ENCODE results near the gene CCDC157. TPM values are rescaled to one million over a fixed set of nuclear protein-coding genes. Genes with fewer than 3 reads are reported as not detected.
A peak's percentile ranks its signal among the peaks of the same experiment; 100 is the strongest.
"Not testable (repeated sequence)": the region's sequence is repeated elsewhere in the genome, so short reads cannot be mapped to it uniquely, and the experiment has no call there.

CCDC157 gene
- total RNA-seq, 1 experiment from 2014 or later, result 1.2 TPM

GRCh38 chr22:30335236-30335635, 21.6 kb upstream of the CCDC157 start:
- H3K4me1 ChIP-seq, result no peaks in the 10 kb centered on the region
- no peak for DNase-seq
- H3K9me3 ChIP-seq (replicated peaks), result no peaks in the 10 kb centered on the region
- no peak overlapping the region for H3K4me3 ChIP-seq
- peaks cover 80% of the 10 kb centered on the region for H3K36me3 ChIP-seq
- H3K27me3 ChIP-seq, result no peaks in the 10 kb centered on the region
- H3K27ac ChIP-seq, result no peak overlapping the region

GRCh38 chr22:30336752-30337460, 19.9 kb upstream of the CCDC157 start:
- peaks cover 74% of the 10 kb centered on the region for H3K36me3 ChIP-seq

GRCh38 chr22:30337461-30337778, 19.4 kb upstream of the CCDC157 start:
- no peak for DNase-seq
- H3K4me1 ChIP-seq, result no peaks in the 10 kb centered on the region
- H3K4me3 ChIP-seq, result no peak overlapping the region
- H3K36me3 ChIP-seq, result peaks cover 74% of the 10 kb centered on the region
- no peaks in the 10 kb centered on the region for H3K9me3 ChIP-seq (replicated peaks)
- no peaks in the 10 kb centered on the region for H3K27me3 ChIP-seq
- no peak overlapping the region for H3K27ac ChIP-seq

More at GRCh38 chr22:30336752-30337460, 19.9 kb upstream of the CCDC157 start:
- no peak overlapping the region for H3K4me3 ChIP-seq
- DNase-seq, result no peak
- H3K27ac ChIP-seq, result no peak overlapping the region
- no peaks in the 10 kb centered on the region for H3K27me3 ChIP-seq
- no peaks in the 10 kb centered on the region for H3K4me1 ChIP-seq
- no peaks in the 10 kb centered on the region for H3K9me3 ChIP-seq (replicated peaks)

GRCh38 chr22:30338341-30338740, 18.5 kb upstream of the CCDC157 start:
- not testable (repeated sequence) for H3K27ac ChIP-seq; DNase-seq; H3K4me1 ChIP-seq; H3K9me3 ChIP-seq (replicated peaks); H3K27me3 ChIP-seq; H3K4me3 ChIP-seq
- H3K36me3 ChIP-seq, result peaks cover 78% of the 10 kb centered on the region

- Histone ChIP-seq H3K9me3 (replicated peaks) (no peaks in the 10 kb centered on the region), H3K27ac (no peak overlapping the region), H3K36me3 (peaks cover 78% of the 10 kb centered on the region), H3K27me3 (no peaks in the 10 kb centered on the region), H3K4me1 (no peaks in the 10 kb centered on the region), H3K4me3 (no peak overlapping the region)
- no peak for DNase-seq
These were observed 18.0 kb upstream of the CCDC157 start for GRCh38 chr22:30338802-30339201.

DNA sequence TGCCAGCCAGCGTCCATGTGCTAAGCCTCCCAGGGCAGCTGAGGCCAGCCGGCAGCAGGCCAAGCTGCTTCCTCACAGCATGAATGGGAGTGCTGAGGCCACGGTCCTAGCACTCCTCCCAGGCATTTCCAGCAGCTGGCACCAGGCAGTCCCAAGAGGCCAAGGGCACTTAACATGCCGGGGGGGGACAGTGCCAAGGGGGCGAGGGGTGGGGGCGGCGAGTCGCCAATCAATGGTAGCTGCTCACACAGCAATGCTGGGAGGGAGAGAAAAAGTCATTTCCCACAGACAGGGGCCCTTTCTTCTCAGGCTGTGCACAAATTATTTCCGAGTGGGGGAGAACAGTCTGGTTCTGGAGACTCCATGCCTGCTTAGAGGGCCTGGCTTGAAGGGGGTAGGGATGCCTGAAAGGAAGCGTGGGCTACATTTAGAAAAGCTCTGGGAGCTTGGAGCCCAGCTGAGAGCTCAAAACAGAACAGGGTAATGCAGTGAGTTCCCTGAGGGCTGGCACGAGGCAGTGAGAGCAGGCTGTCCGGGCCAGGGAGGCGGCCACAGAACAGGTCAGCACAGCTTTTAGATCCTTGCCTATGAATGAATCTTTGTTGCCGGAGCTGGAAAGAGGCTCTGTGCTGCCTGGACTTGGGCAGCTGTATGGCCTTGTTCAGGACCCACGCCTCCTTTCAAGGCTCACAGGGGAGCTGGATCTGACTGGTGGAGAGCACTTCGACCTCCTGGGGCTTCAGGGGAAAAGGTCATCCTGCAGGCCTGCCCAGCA, 15.7 kb upstream of the CCDC157 start:
- Histone ChIP-seq H3K27ac (no peak overlapping the region), H3K4me3 (no peak overlapping the region), H3K4me1 (no peaks in the 10 kb centered on the region), H3K36me3 (peaks cover 78% of the 10 kb centered on the region), H3K9me3 (replicated peaks) (no peaks in the 10 kb centered on the region), H3K27me3 (no peaks in the 10 kb centered on the region)
- DNase-seq, result no peak

DNA sequence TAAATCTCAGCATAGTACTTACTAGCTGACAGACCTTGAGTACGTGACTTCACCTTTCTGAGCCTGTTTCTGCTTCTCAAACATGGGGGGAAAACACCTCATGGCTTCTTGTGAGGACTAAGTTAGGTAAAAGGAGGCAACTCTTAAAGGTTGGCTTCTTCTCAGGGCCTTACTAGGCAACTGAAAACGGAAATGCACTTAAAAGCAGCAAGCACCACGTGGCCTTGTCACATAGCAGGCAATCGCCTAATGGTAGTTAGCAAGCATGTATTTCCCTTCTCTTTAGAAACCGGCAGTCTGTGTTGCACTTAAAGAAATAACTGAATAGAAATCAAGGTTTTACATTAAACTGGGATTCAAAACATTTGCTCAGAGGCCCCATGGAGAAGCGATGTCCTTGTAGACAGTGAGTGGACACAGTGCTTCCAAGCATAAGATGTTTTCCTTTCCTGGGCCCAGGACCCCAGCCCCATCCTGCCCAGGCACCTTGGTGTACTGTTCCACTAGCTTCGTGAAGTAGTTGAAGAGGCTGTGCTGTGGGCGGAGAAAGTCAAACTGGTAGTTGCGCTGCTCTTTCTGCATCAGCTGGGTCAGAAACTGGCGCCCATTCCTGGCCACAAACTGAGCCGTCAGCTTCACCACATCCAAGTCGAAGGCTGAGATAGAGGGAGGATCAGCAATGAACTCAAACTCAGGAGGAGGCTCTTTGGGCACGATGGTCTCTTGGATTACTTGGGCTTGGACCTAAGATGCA, 12.2 kb upstream of the CCDC157 start:
- no peak overlapping the region for H3K27ac ChIP-seq
- H3K4me1 ChIP-seq, result no peaks in the 10 kb centered on the region
- no peak overlapping the region for H3K4me3 ChIP-seq
- DNase-seq, result no peak
- H3K36me3 ChIP-seq, result peaks cover 68% of the 10 kb centered on the region
- H3K9me3 ChIP-seq (replicated peaks), result no peaks in the 10 kb centered on the region
- no peaks in the 10 kb centered on the region for H3K27me3 ChIP-seq

GRCh38 chr22:30347255-30347892, 9.4 kb upstream of the CCDC157 start:
- no peaks in the 10 kb centered on the region for H3K4me1 ChIP-seq
- no peak overlapping the region for H3K4me3 ChIP-seq
- DNase-seq, result no peak
- no peaks in the 10 kb centered on the region for H3K27me3 ChIP-seq
- peaks cover 76% of the 10 kb centered on the region for H3K36me3 ChIP-seq
- H3K27ac ChIP-seq, result no peak overlapping the region
- H3K9me3 ChIP-seq (replicated peaks), result no peaks in the 10 kb centered on the region

DNA sequence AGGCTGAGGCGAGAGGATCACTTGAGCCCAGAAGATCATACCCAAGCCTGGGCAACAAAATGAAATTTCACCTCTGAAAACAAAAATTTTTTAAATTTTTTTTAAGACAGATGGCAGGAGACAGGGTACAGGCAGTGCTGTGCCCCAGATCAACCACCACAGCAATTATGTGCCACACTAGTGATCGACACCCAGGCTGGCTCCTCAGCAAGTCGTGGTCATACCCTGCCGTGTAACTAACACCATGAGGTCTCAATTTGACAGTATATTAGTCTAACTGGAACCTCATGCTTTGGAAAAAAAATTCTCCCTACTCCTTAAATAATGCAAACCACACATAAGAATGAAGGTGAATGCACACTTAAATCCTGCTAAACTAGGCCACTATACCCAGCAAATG, 8.4 kb upstream of the CCDC157 start:
- Histone ChIP-seq H3K4me3 (no peak overlapping the region), H3K27me3 (no peaks in the 10 kb centered on the region), H3K4me1 (no peaks in the 10 kb centered on the region), H3K9me3 (replicated peaks) (no peaks in the 10 kb centered on the region), H3K27ac (no peak overlapping the region), H3K36me3 (peaks cover 74% of the 10 kb centered on the region)
- DNase-seq, result no peak

GRCh38 chr22:30348809-30349208, 8.0 kb upstream of the CCDC157 start:
- Histone ChIP-seq H3K9me3 (replicated peaks) (no peaks in the 10 kb centered on the region), H3K4me1 (no peaks in the 10 kb centered on the region), H3K4me3 (no peak overlapping the region), H3K27me3 (no peaks in the 10 kb centered on the region), H3K36me3 (peaks cover 70% of the 10 kb centered on the region), H3K27ac (no peak overlapping the region)
- no peak for DNase-seq

DNA sequence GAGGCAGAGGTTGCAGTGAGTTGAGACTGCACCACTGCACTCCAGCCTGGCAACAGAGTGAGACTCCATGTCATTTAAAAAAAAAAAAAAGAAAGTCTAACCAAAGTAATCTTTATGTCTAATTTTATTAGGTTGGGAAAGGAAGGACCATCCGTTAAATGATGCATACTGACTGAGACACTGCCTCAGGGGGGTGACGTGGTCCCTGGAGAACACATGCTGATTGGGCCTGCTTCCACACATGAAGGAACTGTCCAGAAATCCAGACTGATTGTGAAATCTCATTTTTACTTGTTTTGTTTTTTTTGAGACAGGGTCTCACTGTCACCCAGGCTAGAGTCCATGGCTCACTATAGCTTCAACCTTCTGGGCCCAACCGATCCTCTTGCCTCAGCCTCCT, 5.6 kb upstream of the CCDC157 start:
- no peak for DNase-seq
- H3K4me1 ChIP-seq, result peaks cover 4% of the 10 kb centered on the region; the same call in 1 of the 2 replicates
- no peak overlapping the region for H3K27ac ChIP-seq
- no peaks in the 10 kb centered on the region for H3K27me3 ChIP-seq
- H3K9me3 ChIP-seq (replicated peaks), result no peaks in the 10 kb centered on the region
- H3K4me3 ChIP-seq, result no peak overlapping the region
- H3K36me3 ChIP-seq, result peaks cover 49% of the 10 kb centered on the region

- DNase-seq, result no peak
- Histone ChIP-seq H3K27me3 (no peaks in the 10 kb centered on the region), H3K27ac (no peak overlapping the region), H3K4me3 (no peak overlapping the region), H3K36me3 (peaks cover 31% of the 10 kb centered on the region), H3K4me1 (peaks cover 4% of the 10 kb centered on the region; the same call in 1 of the 2 replicates), H3K9me3 (replicated peaks) (no peaks in the 10 kb centered on the region)
These were observed 2.2 kb upstream of the CCDC157 start for GRCh38 chr22:30354644-30355043.

- peak overlapping the region; percentile 97 for H3K4me3 ChIP-seq
- peaks cover 12% of the 10 kb centered on the region for H3K36me3 ChIP-seq
- no peaks in the 10 kb centered on the region for H3K9me3 ChIP-seq (replicated peaks)
- H3K4me1 ChIP-seq, result peaks cover 4% of the 10 kb centered on the region; the same call in 1 of the 2 replicates
- no peaks in the 10 kb centered on the region for H3K27me3 ChIP-seq
- DNase-seq, result no peak
- H3K27ac ChIP-seq, result no peak overlapping the region
These were observed 396 bp downstream of the CCDC157 start for GRCh38 chr22:30357236-30357570.

- peak overlapping the region; percentile 97; the same call in 1 of the 2 replicates for H3K4me3 ChIP-seq
- peaks cover 7% of the 10 kb centered on the region for H3K36me3 ChIP-seq
- H3K4me1 ChIP-seq, result peaks cover 4% of the 10 kb centered on the region; the same call in 1 of the 2 replicates
- no peak overlapping the region for H3K27ac ChIP-seq
- DNase-seq, result no peak
- H3K27me3 ChIP-seq, result no peaks in the 10 kb centered on the region
- no peaks in the 10 kb centered on the region for H3K9me3 ChIP-seq (replicated peaks)
These were observed 926 bp downstream of the CCDC157 start for GRCh38 chr22:30357650-30358215.
